Measurements from ENCODE around the gene HOXA6.

- TF ChIP-seq POLR2A (IDR thresholded peaks at IDR 0.05) (no peak), CTCF (IDR thresholded peaks at IDR 0.05) (no peak)
Observed at GRCh38 chr7:27176524-27176845, 28.9 kb upstream of the HOXA6 start.

Data from lower leg skin (tissue), 3 donors.